H1 (cell line): ENCODE measurements around the gene SF3B2. TPM values are rescaled to one million over a fixed set of nuclear protein-coding genes. Genes with fewer than 3 reads are reported as not detected.

ENCODE experiments used
- polyA plus RNA-seq, 7 experiments: library from polyadenylated mRNA; depleted of rRNA in 3 of 7; stranded (reverse) in 5 of 7; unstranded in 2 of 7; fragments of >200 nt in 5 of 7; fragments of 200-250 nt in 2 of 7; gene quantifications; 1 replicate in 5 of 7; 2 replicates in 1 of 7; 4 replicates in 1 of 7; pipeline versions ENCODE4 v1.2.1 to v1.2.3, GENCODE V29; 2011 to 2013; ENCODE audit warnings: missing spikeins in 2 of 7, mixed read lengths in 2 of 7
- total RNA-seq: library from RNA; stranded (reverse); fragmentation: NEBNext Ultra II Directional; extraction: Animal tissue kit (Norgen Biotek cat#: 25700); gene quantifications from 2 replicates; pipeline ENCODE4 v1.2.1, GENCODE V29; 2021
- TF ChIP-seq, protein P1 (sequence below): IDR thresholded peaks from 2 replicates; pipeline ENCODE4 v1.6.1; 2012; ENCODE audit warnings: low read length, inconsistent platforms

SF3B2 gene
- total and polyA plus RNA-seq, 2 of the 8 experiments (the other 6 are each of a cell fraction or from before 2014, with no cell fraction given), result 182 to 237 TPM

DNA sequence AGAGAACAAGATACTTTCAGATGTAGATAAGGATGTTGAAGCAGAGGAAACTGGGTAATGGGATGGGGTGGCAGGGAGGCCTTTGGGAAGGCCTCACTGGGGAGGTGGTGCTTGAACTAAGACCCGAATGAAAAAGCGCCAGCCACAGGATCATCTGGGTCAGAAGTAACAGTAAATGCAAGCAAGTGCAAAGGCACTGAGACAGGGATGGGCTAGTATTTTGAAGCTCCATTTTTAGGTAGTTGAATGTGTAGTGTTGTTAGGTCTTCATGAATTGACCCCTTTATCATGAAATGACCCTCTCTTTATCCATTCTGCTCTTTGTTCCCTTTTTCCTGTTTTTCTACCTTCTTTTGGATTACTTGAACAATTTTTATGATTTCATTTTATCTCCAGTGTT lies 11.7 kb downstream of the SF3B2 start (continued):
- TF ChIP-seq, protein P1, sequence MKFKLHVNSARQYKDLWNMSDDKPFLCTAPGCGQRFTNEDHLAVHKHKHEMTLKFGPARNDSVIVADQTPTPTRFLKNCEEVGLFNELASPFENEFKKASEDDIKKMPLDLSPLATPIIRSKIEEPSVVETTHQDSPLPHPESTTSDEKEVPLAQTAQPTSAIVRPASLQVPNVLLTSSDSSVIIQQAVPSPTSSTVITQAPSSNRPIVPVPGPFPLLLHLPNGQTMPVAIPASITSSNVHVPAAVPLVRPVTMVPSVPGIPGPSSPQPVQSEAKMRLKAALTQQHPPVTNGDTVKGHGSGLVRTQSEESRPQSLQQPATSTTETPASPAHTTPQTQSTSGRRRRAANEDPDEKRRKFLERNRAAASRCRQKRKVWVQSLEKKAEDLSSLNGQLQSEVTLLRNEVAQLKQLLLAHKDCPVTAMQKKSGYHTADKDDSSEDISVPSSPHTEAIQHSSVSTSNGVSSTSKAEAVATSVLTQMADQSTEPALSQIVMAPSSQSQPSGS, result no peak
